Hepatocyte (in vitro differentiated cells): ENCODE data around the gene PDZD8. TPM values are rescaled to one million over a fixed set of nuclear protein-coding genes. Genes with fewer than 3 reads are reported as not detected.

ENCODE experiments used
- DNase-seq: peaks from one replicate; pipeline ENCODE4 v3.0.0-alpha.2; 2016; ENCODE audit warnings: low spot score
- H2AFZ ChIP-seq: fragments of 200-600 bp; sonication (generic); 2 replicates; pipeline ENCODE4 v1.6.0; 2016; ENCODE audit warnings: antibody characterized with exemption, mild to moderate bottlenecking
- H3K27ac ChIP-seq: fragments of 200-600 bp; sonication (generic); 2 replicates; pipeline ENCODE4 v1.5.1; 2016; ENCODE audit warnings: mild to moderate bottlenecking
- H3K27me3 ChIP-seq: fragments of 200-600 bp; sonication (generic); 2 replicates; pipeline ENCODE4 v1.6.1; 2016
- H3K36me3 ChIP-seq: fragments of 200-600 bp; sonication (generic); replicated peaks from 2 replicates; pipeline ENCODE4 v1.5.1; 2016; ENCODE audit warnings: low read depth; ENCODE audit not compliant: insufficient read depth
- H3K4me1 ChIP-seq: fragments of 200-600 bp; sonication (generic); 2 replicates; pipeline ENCODE4 v1.5.1; 2016; ENCODE audit warnings: mild to moderate bottlenecking, moderate library complexity; ENCODE audit not compliant: insufficient read depth
- H3K4me2 ChIP-seq: fragments of 200-600 bp; sonication (generic); 2 replicates; pipeline ENCODE4 v1.6.0; 2016
- H3K4me3 ChIP-seq: fragments of 200-600 bp; sonication (generic); 2 replicates; pipeline ENCODE4 v1.5.1; 2016; ENCODE audit warnings: mild to moderate bottlenecking
- H3K79me2 ChIP-seq: fragments of 200-600 bp; sonication (generic); 2 replicates; pipeline ENCODE4 v1.6.0; 2017; ENCODE audit warnings: mild to moderate bottlenecking
- H3K9me2 ChIP-seq: fragments of 200-600 bp; sonication (generic); replicated peaks from 2 replicates; pipeline ENCODE4 v1.6.0; 2017; ENCODE audit warnings: mild to moderate bottlenecking; ENCODE audit not compliant: insufficient read depth
- H3K9me3 ChIP-seq: fragments of 200-600 bp; sonication (generic); 2 replicates; pipeline ENCODE4 v1.5.1; 2016; ENCODE audit warnings: low read depth, mild to moderate bottlenecking
- H4K20me1 ChIP-seq: fragments of 200-600 bp; sonication (generic); 2 replicates; pipeline ENCODE4 v1.6.0; 2016; ENCODE audit warnings: mild to moderate bottlenecking; ENCODE audit not compliant: insufficient read depth, poor library complexity, severe bottlenecking
- CTCF ChIP-seq: fragments of 200-600 bp; sonication (generic); IDR thresholded peaks from 2 replicates; pipeline ENCODE4 v1.5.1; 2016; ENCODE audit warnings: antibody characterized with exemption, mild to moderate bottlenecking; ENCODE audit not compliant: poor library complexity
- EZH2 ChIP-seq: fragments of 200-600 bp; sonication (generic); IDR thresholded peaks from 2 replicates; pipeline ENCODE4 v1.6.1; 2016; ENCODE audit warnings: antibody characterized with exemption, mild to moderate bottlenecking, borderline replicate concordance
- EZH2phosphoT487 ChIP-seq: fragments of 200-600 bp; sonication (generic); IDR thresholded peaks from one replicate; pipeline ENCODE4 v1.6.1; 2018; ENCODE audit warnings: antibody characterized with exemption, mild to moderate bottlenecking, low read depth, moderate library complexity; ENCODE audit not compliant: unreplicated experiment, severe bottlenecking
- WGBS: methylation state at CpG from one replicate; pipeline ENCODE4 v1.1.6; 2016; ENCODE audit warnings: low lambda C conversion rate; ENCODE audit errors: missing lambda C conversion rate; 5-methylcytosine and 5-hydroxymethylcytosine counted together
- polyA plus RNA-seq: library from polyadenylated mRNA; unstranded; fragments of >200 nt; fragmentation: Nextera tagmentation; extraction: Ambion mirVana; gene quantifications from 2 replicates; pipeline ENCODE4 v1.2.1, GENCODE V29; 2016
- total RNA-seq: library from RNA; depleted of rRNA; stranded (reverse); fragments of >200 nt; gene quantifications from 2 replicates; pipeline ENCODE4 v1.2.3, GENCODE V29; 2014

The PDZD8 gene
- total and polyA plus RNA-seq, 2 experiments from 2014 or later: 12.9 to 77.2 TPM

DNA sequence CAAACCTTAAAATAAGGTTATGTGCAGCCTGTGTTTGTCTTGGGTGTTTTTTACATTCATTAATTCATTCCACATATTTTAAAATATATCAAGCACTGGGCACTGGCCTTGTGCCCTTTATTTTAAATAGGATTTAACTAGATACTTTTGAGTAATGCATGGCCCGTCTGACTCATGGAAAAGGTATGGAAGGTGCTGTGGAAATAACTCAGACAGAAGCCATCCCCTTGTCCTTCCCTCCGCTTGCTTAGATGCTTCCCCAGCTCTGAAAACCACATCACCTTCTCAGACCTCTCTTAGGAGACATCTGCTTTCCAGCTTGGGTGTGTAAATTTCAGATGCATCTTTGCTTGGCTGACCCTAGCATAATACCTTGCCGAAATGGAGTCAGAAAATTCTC is 103.8 kb downstream of the PDZD8 start:
- Histone ChIP-seq H3K27ac (no peak overlapping the region), H3K4me1 (no peaks in the 10 kb centered on the region), H3K4me3 (no peak overlapping the region), H3K9me2 (no peaks in the 10 kb centered on the region), H3K4me2 (no peak overlapping the region), H3K9me3 (no peaks in the 10 kb centered on the region), H2AFZ (no peak overlapping the region), H4K20me1 (no peaks in the 10 kb centered on the region), H3K36me3 (no peaks in the 10 kb centered on the region), H3K27me3 (no peaks in the 10 kb centered on the region), H3K79me2 (no peaks in the 10 kb centered on the region)
- 79% methylated on average over 3 of the region's 3 CpGs for WGBS
- TF ChIP-seq EZH2: no peak
- no peak for TF ChIP-seq CTCF
- no peak for TF ChIP-seq EZH2phosphoT487
- no peak for DNase-seq

- no peak overlapping the region for H3K4me3 ChIP-seq
- H3K36me3 ChIP-seq: no peaks in the 10 kb centered on the region
- WGBS: 96% methylated on average over 2 of the region's 2 CpGs
- no peak overlapping the region for H3K4me2 ChIP-seq
- H4K20me1 ChIP-seq: no peaks in the 10 kb centered on the region
- no peaks in the 10 kb centered on the region for H3K27me3 ChIP-seq
- H3K9me3 ChIP-seq: no peaks in the 10 kb centered on the region
- no peak overlapping the region for H3K27ac ChIP-seq
- H2AFZ ChIP-seq: no peak overlapping the region
- no peaks in the 10 kb centered on the region for H3K9me2 ChIP-seq
- no peaks in the 10 kb centered on the region for H3K79me2 ChIP-seq
- no peak for DNase-seq
- TF ChIP-seq CTCF: no peak
- no peak for TF ChIP-seq EZH2phosphoT487
- no peak for TF ChIP-seq EZH2
- no peaks in the 10 kb centered on the region for H3K4me1 ChIP-seq
Measured at GRCh38 chr10:117268907-117269306, 106.3 kb downstream of the PDZD8 start.

GRCh38 chr10:117268258-117268657 is 107.0 kb downstream of the PDZD8 start:
- 94% methylated on average over 4 of the region's 4 CpGs for WGBS
- H3K4me2 ChIP-seq: no peak overlapping the region
- H2AFZ ChIP-seq: no peak overlapping the region
- H3K4me1 ChIP-seq: no peaks in the 10 kb centered on the region
- H3K79me2 ChIP-seq: no peaks in the 10 kb centered on the region
- TF ChIP-seq EZH2phosphoT487 (no peak), EZH2 (no peak), CTCF (no peak)
- no peaks in the 10 kb centered on the region for H4K20me1 ChIP-seq
- no peak overlapping the region for H3K27ac ChIP-seq
- H3K4me3 ChIP-seq: no peak overlapping the region
- no peaks in the 10 kb centered on the region for H3K9me3 ChIP-seq
- no peaks in the 10 kb centered on the region for H3K36me3 ChIP-seq
- H3K9me2 ChIP-seq: no peaks in the 10 kb centered on the region
- H3K27me3 ChIP-seq: no peaks in the 10 kb centered on the region
- DNase-seq: no peak

DNA sequence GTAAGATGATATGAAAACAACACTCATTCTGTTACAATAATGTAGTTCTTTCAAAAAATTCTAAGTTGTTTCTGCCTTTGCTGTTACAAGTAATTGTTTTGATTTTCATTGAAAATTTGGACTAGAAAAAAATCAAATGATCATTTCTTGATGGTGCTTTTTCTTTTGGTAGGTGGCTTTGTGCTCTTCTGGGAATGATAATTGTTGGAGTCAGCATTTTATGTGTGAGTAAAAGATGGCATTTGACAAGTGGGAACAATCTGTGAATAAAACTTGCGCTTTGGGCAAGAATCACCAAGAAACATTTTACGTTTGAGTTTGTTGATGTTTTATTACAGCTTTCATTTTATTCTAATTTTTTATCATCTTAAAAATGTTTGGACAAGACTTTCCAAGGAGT is 108.4 kb downstream of the PDZD8 start:
- Histone ChIP-seq H4K20me1 (no peaks in the 10 kb centered on the region), H3K9me2 (no peaks in the 10 kb centered on the region), H3K27me3 (no peaks in the 10 kb centered on the region), H3K4me3 (no peak overlapping the region), H3K4me1 (no peaks in the 10 kb centered on the region), H3K79me2 (no peaks in the 10 kb centered on the region), H3K9me3 (no peaks in the 10 kb centered on the region), H3K4me2 (no peak overlapping the region), H3K36me3 (no peaks in the 10 kb centered on the region), H3K27ac (no peak overlapping the region), H2AFZ (no peak overlapping the region)
- no peak for TF ChIP-seq EZH2phosphoT487
- 91% methylated on average over 2 of the region's 2 CpGs for WGBS
- no peak for DNase-seq
